Neural cell (in vitro differentiated cells): ENCODE measurements around the gene CLEC16A. TPM values are rescaled to one million over a fixed set of nuclear protein-coding genes. Genes with fewer than 3 reads are reported as not detected.

Source experiments
- H2AFZ ChIP-seq: fragments of 200-600, 300-800 bp; sonication (generic), shearing (Covaris generic); 2 replicates; pipeline ENCODE4 v1.6.0; 2014; ENCODE audit warnings: low read depth, mild to moderate bottlenecking, antibody characterized with exemption, low read length, moderate library complexity
- H3F3A ChIP-seq: fragments of 200-600 bp; shearing (Covaris generic); 2 replicates; pipeline ENCODE4 v1.6.1; 2016; ENCODE audit warnings: mild to moderate bottlenecking, moderate library complexity, mixed read lengths, antibody characterized with exemption, low read length; ENCODE audit not compliant: insufficient read depth, poor library complexity, severe bottlenecking
- H3K27ac ChIP-seq: fragments of 200-600, 300-800 bp; sonication (generic), shearing (Covaris generic); 2 replicates; pipeline ENCODE4 v1.5.1; 2014; ENCODE audit warnings: mild to moderate bottlenecking, low read length, moderate library complexity
- H3K27me3 ChIP-seq: fragments of 300-800, 200-600 bp; sonication (generic), shearing (Covaris generic); 2 replicates; pipeline ENCODE4 v1.6.0; 2014; ENCODE audit warnings: mild to moderate bottlenecking, low read depth, low read length, moderate library complexity; ENCODE audit not compliant: insufficient read depth
- H3K36me3 ChIP-seq: fragments of 300-800, 200-600 bp; sonication (generic), shearing (Covaris generic); 2 replicates; pipeline ENCODE4 v1.5.1; 2014; ENCODE audit warnings: mild to moderate bottlenecking, antibody characterized with exemption, low read length, moderate library complexity; ENCODE audit not compliant: insufficient read depth
- H3K4me2 ChIP-seq: fragments of 300-800, 200-600 bp; sonication (generic), shearing (Covaris generic); 2 replicates; pipeline ENCODE4 v1.6.0; 2014; ENCODE audit warnings: mild to moderate bottlenecking, low read length
- H3K4me3 ChIP-seq: fragments of 300-800, 200-600 bp; sonication (generic), shearing (Covaris generic); 2 replicates; pipeline ENCODE4 v1.5.1; 2014; ENCODE audit warnings: mild to moderate bottlenecking, low read length, moderate library complexity
- H3K79me2 ChIP-seq: fragments of 200-600 bp; shearing (Covaris generic); replicated peaks from 2 replicates; pipeline ENCODE4 v1.6.0; 2014; ENCODE audit warnings: mild to moderate bottlenecking, low read length, moderate library complexity; ENCODE audit not compliant: insufficient read depth
- H3K9ac ChIP-seq: fragments of 300-800, 200-600 bp; sonication (generic), shearing (Covaris generic); 2 replicates; pipeline ENCODE4 v1.6.1; 2016; ENCODE audit warnings: mild to moderate bottlenecking, low read length, mixed read lengths
- H3K9me2 ChIP-seq: fragments of 200-600 bp; shearing (Covaris generic); 2 replicates; pipeline ENCODE4 v1.6.1; 2016; ENCODE audit warnings: mild to moderate bottlenecking, low read length, mixed read lengths; ENCODE audit not compliant: insufficient read depth
- H3K9me3 ChIP-seq: fragments of 200-600, 300-800 bp; sonication (generic), shearing (Covaris generic); 2 replicates; pipeline ENCODE4 v1.6.1; 2016; ENCODE audit warnings: mild to moderate bottlenecking, mixed run types, low read length, moderate library complexity, mixed read lengths
- H4K20me1 ChIP-seq: fragments of 200-600 bp; shearing (Covaris generic); 2 replicates; pipeline ENCODE4 v1.6.1; 2016; ENCODE audit warnings: mild to moderate bottlenecking, mixed run types; ENCODE audit not compliant: insufficient read depth
- CTCF ChIP-seq: fragments of 450-650 bp; IDR thresholded peaks from 2 replicates; pipeline ENCODE4 v1.5.1; 2014; ENCODE audit warnings: antibody characterized with exemption, mild to moderate bottlenecking, moderate library complexity; ENCODE audit not compliant: poor library complexity, severe bottlenecking
- EP300 ChIP-seq: fragments of 450-650 bp; conservative IDR thresholded peaks from 2 replicates; pipeline ENCODE4 v1.6.1; 2014; ENCODE audit warnings: antibody characterized with exemption, mild to moderate bottlenecking, moderate library complexity; ENCODE audit not compliant: poor library complexity, severe bottlenecking
- EZH2 ChIP-seq: fragments of 200-600, 300-800 bp; shearing (Covaris generic), sonication (generic); IDR thresholded peaks from 2 replicates; pipeline ENCODE4 v1.6.1; 2014; ENCODE audit warnings: antibody characterized with exemption, low read length, borderline replicate concordance, mild to moderate bottlenecking; ENCODE audit not compliant: insufficient read depth, poor library complexity, severe bottlenecking
- MXI1 ChIP-seq: fragments of 450-650 bp; conservative IDR thresholded peaks from 2 replicates; pipeline ENCODE4 v1.6.1; 2014; ENCODE audit warnings: antibody characterized with exemption, mild to moderate bottlenecking; ENCODE audit not compliant: poor library complexity, severe bottlenecking
- POLR2AphosphoS5 ChIP-seq: IDR thresholded peaks from 2 replicates; pipeline ENCODE4 v1.6.1; 2012
- RAD21 ChIP-seq: fragments of 450-650 bp; conservative IDR thresholded peaks from 2 replicates; pipeline ENCODE4 v1.6.1; 2014; ENCODE audit warnings: antibody characterized with exemption, mild to moderate bottlenecking, moderate library complexity
- REST ChIP-seq: IDR thresholded peaks from 2 replicates; pipeline ENCODE4 v1.6.1; 2012; ENCODE audit warnings: borderline replicate concordance
- SMC3 ChIP-seq: fragments of 450-650 bp; conservative IDR thresholded peaks from 2 replicates; pipeline ENCODE4 v1.6.1; 2014; ENCODE audit warnings: antibody characterized with exemption, mild to moderate bottlenecking, moderate library complexity; ENCODE audit not compliant: poor library complexity
- TAF1 ChIP-seq: IDR thresholded peaks from 2 replicates; pipeline ENCODE4 v1.6.1; 2012; ENCODE audit warnings: low read depth
- polyA plus RNA-seq: library from polyadenylated mRNA; depleted of rRNA; stranded (reverse); fragments of >200 nt; gene quantifications from 2 replicates; pipeline ENCODE4 v1.2.3, GENCODE V29; 2014

The CLEC16A gene
- polyA plus RNA-seq, 1 donor from 2014 or later: 11.1 TPM

- Histone ChIP-seq H3K27me3 (no peaks in the 10 kb centered on the region), H3F3A (no peaks in the 10 kb centered on the region), H3K79me2 (no peaks in the 10 kb centered on the region)
Observed at GRCh38 chr16:11051430-11051829, 107.1 kb downstream of the CLEC16A start.

GRCh38 chr16:11051879-11052808 is 107.8 kb downstream of the CLEC16A start:
- no peak overlapping the region for H3K4me3 ChIP-seq
- H3K9me2 ChIP-seq: no peaks in the 10 kb centered on the region
- no peak overlapping the region for H3K4me2 ChIP-seq
- no peak overlapping the region for H3K9ac ChIP-seq
- H3F3A ChIP-seq: no peaks in the 10 kb centered on the region
- H4K20me1 ChIP-seq: no peaks in the 10 kb centered on the region
- no peak overlapping the region for H3K27ac ChIP-seq
- H3K36me3 ChIP-seq: no peaks in the 10 kb centered on the region
- no peaks in the 10 kb centered on the region for H3K9me3 ChIP-seq
- TF ChIP-seq TAF1: no peak
- no peak for TF ChIP-seq SMC3
- no peak for TF ChIP-seq REST
- TF ChIP-seq RAD21: no peak
- no peak for TF ChIP-seq POLR2AphosphoS5
- TF ChIP-seq CTCF: no peak
- no peak for TF ChIP-seq EZH2
- TF ChIP-seq MXI1: no peak
- no peak for TF ChIP-seq EP300
- no peaks in the 10 kb centered on the region for H3K79me2 ChIP-seq
- no peak overlapping the region for H2AFZ ChIP-seq
- no peaks in the 10 kb centered on the region for H3K27me3 ChIP-seq

More at GRCh38 chr16:11051430-11051829, 107.1 kb downstream of the CLEC16A start:
- H3K9me2 ChIP-seq: no peaks in the 10 kb centered on the region
- no peaks in the 10 kb centered on the region for H3K36me3 ChIP-seq
- no peak overlapping the region for H3K4me3 ChIP-seq
- H4K20me1 ChIP-seq: no peaks in the 10 kb centered on the region
- TF ChIP-seq REST: no peak
- no peak for TF ChIP-seq RAD21
- TF ChIP-seq MXI1: no peak
- TF ChIP-seq SMC3: no peak
- H3K4me2 ChIP-seq: no peak overlapping the region
- no peak overlapping the region for H3K27ac ChIP-seq
- no peak overlapping the region for H2AFZ ChIP-seq
- H3K9ac ChIP-seq: no peak overlapping the region
- H3K9me3 ChIP-seq: no peaks in the 10 kb centered on the region
